HS-27A (cell line): ENCODE data around the gene NRSN2.
"Not testable (repeated sequence)": the region's sequence is repeated elsewhere in the genome, so short reads cannot be mapped to it uniquely, and the experiment has no call there.

ENCODE experiments used
- DNase-seq: peaks from one replicate; pipeline ENCODE4 v3.0.0-alpha.2; 2012; ENCODE audit warnings: low read depth, missing footprints

Gene NRSN2

GRCh38 chr20:325045-325888 is 21.6 kb upstream of the NRSN2 start, which contains the start of gene SOX12:
SOX12 (plus strand) TSS chr20:325552; CDS start chr20:325925, 373 bp downstream.
- DNase-seq = peak; percentile 81

GRCh38 chr20:325889-326644 is 20.8 kb upstream of the NRSN2 start:
- no peak for DNase-seq

GRCh38 chr20:326645-327185 is 20.2 kb upstream of the NRSN2 start:
- DNase-seq = no peak

GRCh38 chr20:327186-328026 is 19.5 kb upstream of the NRSN2 start:
- DNase-seq = peak; percentile 69

- DNase-seq = no peak
Observed at GRCh38 chr20:328027-328974, 18.6 kb upstream of the NRSN2 start.

GRCh38 chr20:328975-329695 is 17.8 kb upstream of the NRSN2 start:
- no peak for DNase-seq

- DNase-seq = no peak
Observed at GRCh38 chr20:329851-330232, 17.1 kb upstream of the NRSN2 start.

- no peak for DNase-seq
Observed at GRCh38 chr20:330233-331149, 16.4 kb upstream of the NRSN2 start.

- no peak for DNase-seq
Observed at GRCh38 chr20:334578-334977, 12.3 kb upstream of the NRSN2 start.

GRCh38 chr20:336040-336439 is 10.9 kb upstream of the NRSN2 start:
- not testable (repeated sequence) for DNase-seq

GRCh38 chr20:341682-342081 is 5.2 kb upstream of the NRSN2 start:
- DNase-seq = peak; percentile 72

GRCh38 chr20:343107-343506 is 3.8 kb upstream of the NRSN2 start:
- no peak for DNase-seq

- no peak for DNase-seq
Observed at GRCh38 chr20:346033-346639, 775 bp upstream of the NRSN2 start.

- DNase-seq = no peak
Observed at GRCh38 chr20:347317-347639, 367 bp downstream of the NRSN2 start.

- DNase-seq = peak; percentile 62
Observed at GRCh38 chr20:347640-348484, 951 bp downstream of the NRSN2 start.

GRCh38 chr20:348972-349841 is 2.3 kb downstream of the NRSN2 start:
- no peak for DNase-seq

GRCh38 chr20:353166-353565 is 6.3 kb downstream of the NRSN2 start:
- no peak for DNase-seq
